Breast epithelium (tissue), 3 donors: Measurements from ENCODE around the gene NET1.

ENCODE experiments used
- POLR2A ChIP-seq: fragments of 450-650 bp; IDR thresholded peaks from one replicate; pipeline ENCODE4 v1.6.1; 2016; ENCODE audit warnings: antibody characterized with exemption, mild to moderate bottlenecking, moderate library complexity
- TF ChIP-seq, protein P1 (sequence below), 3 donors: fragments of 450-650 bp; IDR thresholded peaks; one replicate each; pipeline ENCODE4 v1.5.1; 2016 to 2017; ENCODE audit warnings: antibody characterized with exemption in 3 of 3, mild to moderate bottlenecking in 3 of 3, moderate library complexity in 3 of 3

DNA sequence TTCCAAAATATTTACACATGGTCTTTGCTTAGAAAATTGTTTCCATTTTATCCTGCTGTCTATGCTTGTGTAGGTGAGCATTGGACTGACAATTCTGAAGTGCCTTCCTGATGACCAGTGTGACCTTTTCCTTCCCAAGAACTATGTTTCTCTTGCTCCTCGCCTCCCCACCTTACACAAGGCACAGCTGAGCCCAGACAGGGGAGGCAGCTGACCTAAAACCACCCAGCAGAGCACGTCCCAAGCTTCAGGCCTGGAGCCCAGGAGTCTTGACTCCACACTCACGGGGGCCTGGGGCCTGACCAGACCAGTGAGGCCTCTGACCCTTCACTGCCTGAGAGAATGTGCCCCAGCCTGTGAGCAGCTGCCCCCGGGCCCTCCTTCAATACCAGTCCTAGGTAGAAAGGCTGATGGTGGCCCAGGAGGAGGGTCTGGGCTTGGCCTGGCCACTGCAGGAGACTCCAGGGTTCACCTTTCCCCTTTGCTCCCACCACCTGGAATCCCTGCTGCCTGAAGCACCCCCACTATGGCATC, 80.0 kb downstream of the NET1 start:
- TF ChIP-seq, protein P1, sequence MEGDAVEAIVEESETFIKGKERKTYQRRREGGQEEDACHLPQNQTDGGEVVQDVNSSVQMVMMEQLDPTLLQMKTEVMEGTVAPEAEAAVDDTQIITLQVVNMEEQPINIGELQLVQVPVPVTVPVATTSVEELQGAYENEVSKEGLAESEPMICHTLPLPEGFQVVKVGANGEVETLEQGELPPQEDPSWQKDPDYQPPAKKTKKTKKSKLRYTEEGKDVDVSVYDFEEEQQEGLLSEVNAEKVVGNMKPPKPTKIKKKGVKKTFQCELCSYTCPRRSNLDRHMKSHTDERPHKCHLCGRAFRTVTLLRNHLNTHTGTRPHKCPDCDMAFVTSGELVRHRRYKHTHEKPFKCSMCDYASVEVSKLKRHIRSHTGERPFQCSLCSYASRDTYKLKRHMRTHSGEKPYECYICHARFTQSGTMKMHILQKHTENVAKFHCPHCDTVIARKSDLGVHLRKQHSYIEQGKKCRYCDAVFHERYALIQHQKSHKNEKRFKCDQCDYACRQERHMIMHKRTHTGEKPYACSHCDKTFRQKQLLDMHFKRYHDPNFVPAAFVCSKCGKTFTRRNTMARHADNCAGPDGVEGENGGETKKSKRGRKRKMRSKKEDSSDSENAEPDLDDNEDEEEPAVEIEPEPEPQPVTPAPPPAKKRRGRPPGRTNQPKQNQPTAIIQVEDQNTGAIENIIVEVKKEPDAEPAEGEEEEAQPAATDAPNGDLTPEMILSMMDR (IDR thresholded peaks at IDR 0.05): no peak
- TF ChIP-seq POLR2A: no peak
